SK-N-SH (cell line): Measurements from ENCODE around the gene ARPC3.
"Not testable (repeated sequence)": the region's sequence is repeated elsewhere in the genome, so short reads cannot be mapped to it uniquely, and the experiment has no call there.

Source experiments
- CTCF ChIP-seq: fragments of 200-600 bp; sonication (generic); IDR thresholded peaks from 2 replicates; pipeline ENCODE4 v1.6.1; 2017; ENCODE audit warnings: antibody characterized with exemption, mild to moderate bottlenecking, moderate library complexity
- ELF1 ChIP-seq: IDR thresholded peaks from 2 replicates; pipeline ENCODE4 v1.4.0; 2012
- EZH2phosphoT487 ChIP-seq: fragments of 200-600 bp; sonication (generic); IDR thresholded peaks from 2 replicates; pipeline ENCODE4 v1.6.1; 2017; ENCODE audit warnings: low read depth, mixed run types, mild to moderate bottlenecking, antibody characterized with exemption, moderate library complexity, borderline replicate concordance
- FOXM1 ChIP-seq: IDR thresholded peaks from 2 replicates; pipeline ENCODE4 v1.4.0; 2012; ENCODE audit warnings: low read depth, mild to moderate bottlenecking
- POLR2AphosphoS5 ChIP-seq: IDR thresholded peaks from 2 replicates; pipeline ENCODE4 v1.6.1; 2012; ENCODE audit warnings: low read depth, low read length
- RFX5 ChIP-seq: IDR thresholded peaks from 2 replicates; pipeline ENCODE4 v1.6.1; 2012; ENCODE audit warnings: mild to moderate bottlenecking, improper control_type of control experiment, low read length
- SMC3 ChIP-seq: IDR thresholded peaks from 2 replicates; pipeline ENCODE4 v1.6.1; 2012; ENCODE audit warnings: low read depth, low read length, improper control_type of control experiment
- USF1 ChIP-seq: IDR thresholded peaks from 2 replicates; pipeline ENCODE4 v1.4.0; 2012; ENCODE audit warnings: low read depth, borderline replicate concordance
- YY1 ChIP-seq: IDR thresholded peaks from 2 replicates; pipeline ENCODE4 v1.4.0; 2012; ENCODE audit warnings: low read depth, mild to moderate bottlenecking

- TF ChIP-seq CTCF, ELF1, USF1, EZH2phosphoT487, POLR2AphosphoS5, FOXM1, YY1, RFX5, SMC3: not testable (repeated sequence)
Measured at GRCh38 chr12:110417113-110417512, 33.0 kb downstream of the ARPC3 start.
